ENCODE data around the gene KIF21B.

- TF ChIP-seq SIN3A (conservative IDR thresholded peaks at IDR 0.05 in 1 of 2, IDR thresholded peaks at IDR 0.05 in 1 of 2; ENCODE audit: low read depth in 1 of 2, low read length in 2 of 2) (no peak), CBX5 (IDR thresholded peaks at IDR 0.05; ENCODE audit: low read depth, low read length) (no peak), RBBP5 (IDR thresholded peaks at IDR 0.05; ENCODE audit: borderline replicate concordance, low read depth, low read length) (no peak), CTCF (IDR thresholded peaks at IDR 0.05; ENCODE audit: control extremely low read depth in 1 of 3, insufficient read depth in 1 of 3, low read depth in 1 of 3, low read length in 3 of 3) (no peak), POLR2AphosphoS5 (IDR thresholded peaks at IDR 0.05; ENCODE audit: low read depth, low read length) (no peak), POLR2A (IDR thresholded peaks at IDR 0.05; ENCODE audit: control extremely low read depth in 1 of 2, low read depth in 2 of 2, low read length in 2 of 2) (no peak), EZH2 (IDR thresholded peaks at IDR 0.05; ENCODE audit: low read depth, low read length, severe bottlenecking) (no peak), GABPA (IDR thresholded peaks at IDR 0.05; ENCODE audit: borderline replicate concordance, insufficient read depth, low read length) (no peak), EGR1 (IDR thresholded peaks at IDR 0.05; ENCODE audit: borderline replicate concordance, low read depth, low read length) (no peak), ATF2 (IDR thresholded peaks at IDR 0.05; ENCODE audit: low read length) (no peak), TBP (IDR thresholded peaks at IDR 0.05; ENCODE audit: low read depth, low read length) (no peak), ZNF274 (IDR thresholded peaks at IDR 0.05; ENCODE audit: borderline replicate concordance, extremely low read depth, low read length) (no peak), KDM1A (IDR thresholded peaks at IDR 0.05; ENCODE audit: borderline replicate concordance, low read length) (no peak), FOSL1 (IDR thresholded peaks at IDR 0.05; ENCODE audit: insufficient read depth, low read depth, low read length) (no peak)
Observed at GRCh38 chr1:201036188-201036842, 12.8 kb upstream of the KIF21B start.
